ENCODE data around the gene DALRD3. TPM values are rescaled to one million over a fixed set of nuclear protein-coding genes. Genes with fewer than 3 reads are reported as not detected.

DALRD3 gene
- total and polyA plus RNA-seq, 4 donors = 7.9 to 10.6 (median 9.3) TPM

GRCh38 chr3:48970586-48970985, 47.8 kb downstream of the DALRD3 start:
- DNase-seq (ENCODE audit: low spot score) = no peak
- TF ChIP-seq RXRA (IDR thresholded peaks at IDR 0.05) (no peak), SP1 (IDR thresholded peaks at IDR 0.05) (no peak), EGR1 (IDR thresholded peaks at IDR 0.05; ENCODE audit: low read depth in 2 of 2) (no peak), YY1 (IDR thresholded peaks at IDR 0.05) (no peak), RAD21 (IDR thresholded peaks at IDR 0.05) (no peak), FOXA2 (IDR thresholded peaks at IDR 0.05) (no peak), HNF4A (conservative IDR thresholded peaks at IDR 0.05) (no peak), HNF4G (IDR thresholded peaks at IDR 0.05) (no peak), JUND (IDR thresholded peaks at IDR 0.05) (no peak), GABPA (IDR thresholded peaks at IDR 0.05 in 1 of 2, conservative IDR thresholded peaks at IDR 0.05 in 1 of 2) (no peak), NR2F2 (IDR thresholded peaks at IDR 0.05) (no peak), MAX (IDR thresholded peaks at IDR 0.05) (no peak), FOXA1 (IDR thresholded peaks at IDR 0.05) (no peak), TAF1 (conservative IDR thresholded peaks at IDR 0.05) (no peak), ATF3 (IDR thresholded peaks at IDR 0.05) (no peak), ZBTB33 (IDR thresholded peaks at IDR 0.05) (no peak), REST (IDR thresholded peaks at IDR 0.05) (no peak), CTCF (IDR thresholded peaks at IDR 0.05; ENCODE audit: low read depth, low read length, missing input control) (no peak)
- H3K9me3 ChIP-seq (ENCODE audit: control insufficient read depth in 4 of 4, low read length in 3 of 4) = no peaks in the 10 kb centered on the region
- 97% methylated on average over 6 of the region's 6 CpGs for WGBS
- peaks cover 35 to 84% (median 68%) of the 10 kb centered on the region in 4 donors for H3K36me3 ChIP-seq (ENCODE audit: control insufficient read depth in 4 of 4, insufficient read depth in 3 of 4, low read depth in 1 of 4, low read length in 3 of 4)
- H3K9ac ChIP-seq (ENCODE audit: low read depth in 1 of 2, low read length in 2 of 2) = no peak overlapping the region
- no peaks in the 10 kb centered on the region for H3K27me3 ChIP-seq (ENCODE audit: control insufficient read depth in 4 of 4, insufficient read depth in 4 of 4, low read length in 3 of 4)
- H3K4me3 ChIP-seq (ENCODE audit: low read depth in 1 of 3, low read length in 3 of 3) = no peak overlapping the region
- H3K4me1 ChIP-seq (ENCODE audit: control insufficient read depth in 4 of 4, insufficient read depth in 4 of 4, low read length in 3 of 4) = no peaks in the 10 kb centered on the region
- H3K27ac ChIP-seq (ENCODE audit: low read depth in 1 of 2, low read length in 2 of 2) = no peak overlapping the region

Data from liver (tissue), 9 donors.